Measurements from ENCODE around the gene L3MBTL4. TPM values are rescaled to one million over a fixed set of nuclear protein-coding genes. Genes with fewer than 3 reads are reported as not detected.

L3MBTL4 gene
- total and polyA plus RNA-seq, 10 of the 15 experiments (the other 5 are each of a cell fraction or from before 2014, with no cell fraction given), result 1.3 to 8.7 (median 3.8) TPM

DNA sequence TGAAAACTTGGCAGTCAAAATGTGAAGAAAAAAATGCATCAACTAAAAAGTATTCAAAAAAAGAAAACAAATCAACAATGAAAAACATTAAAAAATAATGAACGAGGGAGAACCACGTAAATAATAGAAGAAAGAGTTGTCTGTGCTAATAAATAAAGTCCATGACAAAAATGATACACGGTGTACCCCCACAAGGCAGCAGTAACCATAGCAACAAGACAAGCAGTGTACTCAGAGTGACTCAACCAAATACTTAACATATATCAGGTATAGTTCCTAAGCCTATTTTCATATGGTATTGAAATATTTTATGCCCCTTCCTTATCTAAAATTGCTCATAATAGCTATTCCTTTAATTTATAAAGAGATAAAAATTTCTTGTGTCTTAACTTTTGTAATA lies 357.1 kb downstream of the L3MBTL4 start:
- Histone ChIP-seq H3K36me3 (ENCODE audit: control insufficient read depth in 2 of 2, insufficient read depth in 2 of 2, low read length in 1 of 2) (no peaks in the 10 kb centered on the region), H3K9me3 (replicated peaks; ENCODE audit: control insufficient read depth, insufficient read depth, low read length) (no peaks in the 10 kb centered on the region), H3K4me2 (ENCODE audit: control insufficient read depth, insufficient read depth) (no peak overlapping the region), H3K9ac (ENCODE audit: control insufficient read depth, insufficient read depth, low read length) (no peak overlapping the region), H3K79me2 (ENCODE audit: control insufficient read depth, insufficient read depth, low read length) (no peaks in the 10 kb centered on the region), H3K4me3 (no peak overlapping the region), H3K4me1 (ENCODE audit: control insufficient read depth, insufficient read depth, low read length) (peaks cover 6% of the 10 kb centered on the region), H4K20me1 (ENCODE audit: control insufficient read depth, insufficient read depth) (no peaks in the 10 kb centered on the region), H2AFZ (ENCODE audit: control insufficient read depth, low read depth, low read length) (no peak overlapping the region), H3K27me3 (replicated peaks in 1 of 2; ENCODE audit: control insufficient read depth in 2 of 2, insufficient read depth in 2 of 2, low read length in 1 of 2) (no peaks in the 10 kb centered on the region), H3K27ac (ENCODE audit: control insufficient read depth, insufficient read depth) (no peak overlapping the region)
- no peak for ATAC-seq
- RAD21 ChIA-PET (ENCODE audit: unreplicated experiment), result no interaction called here
- intact Hi-C loops (cut with micrococcal nuclease; ENCODE audit: unreplicated experiment) (loop anchor here (5.0 to 10.0 kb wide), 2 partner anchors 50 to 157 kb away; no protein-coding TSS in a partner anchor), in situ Hi-C loops (cut with MboI) (no loop called here)
- no peak for DNase-seq (ENCODE audit: low read depth, low spot score)
- no TSS peak for BruUV-seq (replicated peaks)
- TF ChIP-seq KDM1A (IDR thresholded peaks at IDR 0.05; ENCODE audit: borderline replicate concordance) (no peak), MTA3 (IDR thresholded peaks at IDR 0.05; ENCODE audit: borderline replicate concordance, low read length) (no peak)
- CTCF ChIA-PET, result no interaction called here
- POLR2A ChIA-PET, result no interaction called here
- SMC1A ChIA-PET (ENCODE audit: uncharacterized antibody, unreplicated experiment), result no interaction called here
- no peak for FAIRE-seq
- WGBS (ENCODE audit: insufficient coverage, insufficient replicate concordance, low lambda C conversion rate, missing lambda C conversion rate), result 67% methylated on average over 3 of the region's 3 CpGs

- TF ChIP-seq CREM (IDR thresholded peaks at IDR 0.05; ENCODE audit: low read depth) (peak; percentile 60; the same call in 1 of the 2 replicates), MTA2 (IDR thresholded peaks at IDR 0.05; ENCODE audit: low read depth) (peak; percentile 51; the same call in 1 of the 2 replicates), NFIC (IDR thresholded peaks at IDR 0.05; ENCODE audit: low read depth, low read length) (0 out of 2 replicates have a peak, but pooled peaks have one; percentile 25), JUNB (IDR thresholded peaks at IDR 0.05) (0 out of 2 replicates have a peak, but pooled peaks have one; percentile 32), CEBPZ (IDR thresholded peaks at IDR 0.05; ENCODE audit: low read depth, low read length) (no peak), RUNX3 (IDR thresholded peaks at IDR 0.05; ENCODE audit: low read length) (peak; percentile 70), JUND (IDR thresholded peaks at IDR 0.05; ENCODE audit: low read depth, low read length) (no peak), CREB1 (IDR thresholded peaks at IDR 0.05; ENCODE audit: low read depth) (peak; percentile 88), IKZF2 (IDR thresholded peaks at IDR 0.05) (peak in 1 of 2 experiments; percentile 36; a peak in 1 of 4 replicates), IKZF1 (conservative IDR thresholded peaks at IDR 0.05) (peak; percentile 28), ESRRA (IDR thresholded peaks at IDR 0.05; ENCODE audit: low read length) (no peak), NR2F1 (conservative IDR thresholded peaks at IDR 0.05) (0 out of 2 replicates have a peak, but pooled peaks have one; percentile 24)
- 26% methylated on average over 7 of the region's 7 CpGs for WGBS (ENCODE audit: insufficient coverage, insufficient replicate concordance, low lambda C conversion rate, missing lambda C conversion rate)
- intact Hi-C loops (cut with micrococcal nuclease; ENCODE audit: unreplicated experiment), result loop anchor here (5.0 to 10.0 kb wide), 2 partner anchors 51 to 158 kb away; no protein-coding TSS in a partner anchor
- RAD21 ChIA-PET (ENCODE audit: unreplicated experiment), result no interaction called here
- peak; percentile 70 for ATAC-seq
- no peak for FAIRE-seq
- CTCF ChIA-PET, result no interaction called here
- Histone ChIP-seq H2AFZ (ENCODE audit: control insufficient read depth, low read depth, low read length) (peak overlapping the region; percentile 7; the same call in 1 of the 2 replicates), H3K4me1 (ENCODE audit: control insufficient read depth, insufficient read depth, low read length) (peaks cover 6% of the 10 kb centered on the region), H3K4me2 (ENCODE audit: control insufficient read depth, insufficient read depth) (peak overlapping the region; percentile 13), H3K4me3 (no peak overlapping the region), H3K9ac (ENCODE audit: control insufficient read depth, insufficient read depth, low read length) (no peak overlapping the region), H3K79me2 (ENCODE audit: control insufficient read depth, insufficient read depth, low read length) (no peaks in the 10 kb centered on the region), H3K27ac (ENCODE audit: control insufficient read depth, insufficient read depth) (no peak overlapping the region), H3K36me3 (ENCODE audit: control insufficient read depth in 2 of 2, insufficient read depth in 2 of 2, low read length in 1 of 2) (no peaks in the 10 kb centered on the region), H3K9me3 (replicated peaks; ENCODE audit: control insufficient read depth, insufficient read depth, low read length) (no peaks in the 10 kb centered on the region), H3K27me3 (replicated peaks in 1 of 2; ENCODE audit: control insufficient read depth in 2 of 2, insufficient read depth in 2 of 2, low read length in 1 of 2) (no peaks in the 10 kb centered on the region), H4K20me1 (ENCODE audit: control insufficient read depth, insufficient read depth) (no peaks in the 10 kb centered on the region)
- in situ Hi-C loops (cut with MboI), result no loop called here
- no peak for DNase-seq (ENCODE audit: low read depth, low spot score)
- SMC1A ChIA-PET (ENCODE audit: uncharacterized antibody, unreplicated experiment), result interaction anchor here (0.5 to 0.7 kb wide), 2 partner anchors 198 to 213 kb away, joined by 3 read pairs; no protein-coding TSS in a partner anchor
- POLR2A ChIA-PET, result no interaction called here
- BruUV-seq (replicated peaks), result no TSS peak
Observed at GRCh38 chr18:6056171-6056910, 358.4 kb downstream of the L3MBTL4 start.
